H1 (cell line): ENCODE results near the gene LIPT2. TPM values are rescaled to one million over a fixed set of nuclear protein-coding genes. Genes with fewer than 3 reads are reported as not detected.

ENCODE experiments used
- CBX8 ChIP-seq: fragments of 300-800, 300-1000 bp; sonication (generic); IDR thresholded peaks from 2 replicates; pipeline ENCODE4 v1.7.1; 2016; ENCODE audit warnings: low read depth, low read length, borderline replicate concordance
- EP300 ChIP-seq, 2 experiments: IDR thresholded peaks; 1 replicate in 1 of 2; 2 replicates in 1 of 2; pipeline ENCODE4 v1.6.1; 2011 to 2012; ENCODE audit warnings: low read depth in 2 of 2, low read length in 2 of 2, mild to moderate bottlenecking in 2 of 2, borderline replicate concordance in 1 of 2, inconsistent platforms in 1 of 2, moderate library complexity in 1 of 2
- GABPA ChIP-seq: IDR thresholded peaks from 2 replicates; pipeline ENCODE4 v1.6.1; 2011; ENCODE audit warnings: mild to moderate bottlenecking, low read length, moderate library complexity, borderline replicate concordance; ENCODE audit not compliant: insufficient read depth
- SIN3A ChIP-seq, 2 experiments: IDR thresholded peaks in 1 of 2; conservative IDR thresholded peaks in 1 of 2; 2 replicates each; pipeline ENCODE4 v1.6.1; 2011 to 2012; ENCODE audit warnings: low read length in 2 of 2, improper control_type of control experiment in 1 of 2, low read depth in 1 of 2, mild to moderate bottlenecking in 1 of 2
- SIX5 ChIP-seq: IDR thresholded peaks from 2 replicates; pipeline ENCODE4 v1.6.1; 2011; ENCODE audit warnings: mild to moderate bottlenecking, low read depth, low read length
- SP4 ChIP-seq: IDR thresholded peaks from 2 replicates; pipeline ENCODE4 v1.6.1; 2012; ENCODE audit warnings: low read length, inconsistent platforms
- TAF7 ChIP-seq: optimal IDR thresholded peaks from 2 replicates; pipeline ENCODE3; 2011; ENCODE audit warnings: low read depth, mild to moderate bottlenecking, inconsistent platforms, low read length, moderate library complexity, borderline replicate concordance
- TCF12 ChIP-seq: IDR thresholded peaks from 2 replicates; pipeline ENCODE4 v1.6.1; 2011; ENCODE audit warnings: low read depth, mild to moderate bottlenecking, low read length
- polyA plus RNA-seq, 7 experiments: library from polyadenylated mRNA; depleted of rRNA in 3 of 7; stranded (reverse) in 5 of 7; unstranded in 2 of 7; fragments of >200 nt in 5 of 7; fragments of 200-250 nt in 2 of 7; gene quantifications; 1 replicate in 5 of 7; 2 replicates in 1 of 7; 4 replicates in 1 of 7; pipeline versions ENCODE4 v1.2.1 to v1.2.3, GENCODE V29; 2011 to 2013; ENCODE audit warnings: missing spikeins in 2 of 7, mixed read lengths in 2 of 7
- total RNA-seq: library from RNA; stranded (reverse); fragmentation: NEBNext Ultra II Directional; extraction: Animal tissue kit (Norgen Biotek cat#: 25700); gene quantifications from 2 replicates; pipeline ENCODE4 v1.2.1, GENCODE V29; 2021

LIPT2 gene
- total and polyA plus RNA-seq, 2 of the 8 experiments (the other 6 are each of a cell fraction or from before 2014, with no cell fraction given), result 6.4 to 16.7 TPM

GRCh38 chr11:74470526-74470925, 23.0 kb downstream of the LIPT2 start (continued):
- TF ChIP-seq EP300 (IDR thresholded peaks at IDR 0.05; ENCODE audit: borderline replicate concordance in 1 of 2, low read depth in 2 of 2, low read length in 2 of 2) (no peak), SIN3A (conservative IDR thresholded peaks at IDR 0.05 in 1 of 2, IDR thresholded peaks at IDR 0.05 in 1 of 2; ENCODE audit: low read depth in 1 of 2, low read length in 2 of 2) (no peak), TAF7 (no peak), CBX8 (no peak), SP4 (no peak), SIX5 (no peak), TCF12 (no peak), GABPA (no peak)
